GM20000 (cell line): ENCODE results near the gene SPATA31E1.

Source experiments
- DNase-seq: peaks from one replicate; pipeline ENCODE4 v3.0.0; 2012; ENCODE audit warnings: low spot score
- TF ChIP-seq, protein P1 (sequence below): IDR thresholded peaks from 2 replicates; pipeline ENCODE4 v1.5.1; 2012; ENCODE audit warnings: mild to moderate bottlenecking, control low read depth; ENCODE audit errors: extremely low read depth, missing control alignments

The SPATA31E1 gene

DNA sequence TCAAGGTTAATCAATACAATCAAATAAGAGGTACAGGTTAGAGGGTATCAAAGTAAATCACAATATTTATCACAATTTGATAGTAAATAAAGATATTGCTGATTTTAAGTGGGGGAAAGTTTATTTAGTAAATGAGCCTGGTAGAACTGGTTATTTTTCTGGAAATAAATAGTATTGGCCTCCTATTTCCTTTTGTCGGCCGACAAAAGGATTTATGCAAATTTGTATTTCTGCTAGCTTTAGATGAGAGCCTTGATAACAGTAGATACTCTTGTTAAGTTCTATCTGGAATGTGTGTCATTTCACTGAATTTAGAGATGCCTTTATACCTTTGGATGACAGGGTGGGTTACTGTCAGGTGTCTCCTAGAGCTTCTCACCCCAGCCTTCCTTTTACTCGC, 17.8 kb upstream of the SPATA31E1 start:
- DNase-seq: no peak
- TF ChIP-seq, protein P1, sequence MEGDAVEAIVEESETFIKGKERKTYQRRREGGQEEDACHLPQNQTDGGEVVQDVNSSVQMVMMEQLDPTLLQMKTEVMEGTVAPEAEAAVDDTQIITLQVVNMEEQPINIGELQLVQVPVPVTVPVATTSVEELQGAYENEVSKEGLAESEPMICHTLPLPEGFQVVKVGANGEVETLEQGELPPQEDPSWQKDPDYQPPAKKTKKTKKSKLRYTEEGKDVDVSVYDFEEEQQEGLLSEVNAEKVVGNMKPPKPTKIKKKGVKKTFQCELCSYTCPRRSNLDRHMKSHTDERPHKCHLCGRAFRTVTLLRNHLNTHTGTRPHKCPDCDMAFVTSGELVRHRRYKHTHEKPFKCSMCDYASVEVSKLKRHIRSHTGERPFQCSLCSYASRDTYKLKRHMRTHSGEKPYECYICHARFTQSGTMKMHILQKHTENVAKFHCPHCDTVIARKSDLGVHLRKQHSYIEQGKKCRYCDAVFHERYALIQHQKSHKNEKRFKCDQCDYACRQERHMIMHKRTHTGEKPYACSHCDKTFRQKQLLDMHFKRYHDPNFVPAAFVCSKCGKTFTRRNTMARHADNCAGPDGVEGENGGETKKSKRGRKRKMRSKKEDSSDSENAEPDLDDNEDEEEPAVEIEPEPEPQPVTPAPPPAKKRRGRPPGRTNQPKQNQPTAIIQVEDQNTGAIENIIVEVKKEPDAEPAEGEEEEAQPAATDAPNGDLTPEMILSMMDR: no peak

DNA sequence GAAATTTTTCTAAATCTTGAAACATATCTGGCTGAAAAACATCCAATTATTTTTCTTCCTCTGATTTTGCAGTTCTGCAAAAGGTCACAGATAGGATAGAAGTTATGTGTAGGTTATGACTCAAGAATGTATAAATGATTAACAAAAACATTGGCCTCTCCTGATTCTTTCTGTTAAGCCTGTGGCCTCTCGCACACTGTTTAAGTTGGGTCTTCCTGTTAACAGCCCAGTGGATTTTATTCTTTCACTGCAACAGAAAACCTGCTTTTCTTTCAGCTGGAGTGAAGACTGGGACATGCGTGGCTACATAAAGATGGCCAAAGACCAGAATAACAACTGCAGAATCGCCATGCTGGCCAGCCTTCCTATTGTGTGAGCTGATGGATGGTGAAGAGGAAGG, 17.1 kb upstream of the SPATA31E1 start:
- TF ChIP-seq, protein P1: no peak
- DNase-seq: no peak

- no peak for DNase-seq
- TF ChIP-seq, protein P1: no peak
Observed at GRCh38 chr9:87867391-87867790, 15.3 kb upstream of the SPATA31E1 start.

DNA sequence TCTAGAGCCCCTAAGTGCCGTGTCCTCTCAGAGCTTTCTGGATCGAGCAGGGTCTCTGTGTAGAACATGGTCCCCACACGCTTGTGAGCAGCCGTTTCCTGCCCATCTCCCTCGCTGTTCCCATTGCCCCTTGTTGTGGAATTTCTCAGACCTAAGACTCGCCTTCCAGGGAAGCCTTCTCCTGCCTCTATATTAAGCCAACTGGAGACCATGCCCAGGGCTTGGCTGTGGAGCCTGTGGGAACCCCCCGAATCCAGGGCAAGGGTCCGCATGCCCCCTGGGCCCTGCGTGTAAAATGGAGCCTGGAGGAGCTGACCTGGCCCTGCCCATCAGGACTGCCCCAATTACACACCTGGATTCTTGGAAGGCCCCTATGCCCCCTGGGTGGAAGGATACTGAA, 14.5 kb upstream of the SPATA31E1 start:
- DNase-seq: no peak
- TF ChIP-seq, protein P1: no peak

DNA sequence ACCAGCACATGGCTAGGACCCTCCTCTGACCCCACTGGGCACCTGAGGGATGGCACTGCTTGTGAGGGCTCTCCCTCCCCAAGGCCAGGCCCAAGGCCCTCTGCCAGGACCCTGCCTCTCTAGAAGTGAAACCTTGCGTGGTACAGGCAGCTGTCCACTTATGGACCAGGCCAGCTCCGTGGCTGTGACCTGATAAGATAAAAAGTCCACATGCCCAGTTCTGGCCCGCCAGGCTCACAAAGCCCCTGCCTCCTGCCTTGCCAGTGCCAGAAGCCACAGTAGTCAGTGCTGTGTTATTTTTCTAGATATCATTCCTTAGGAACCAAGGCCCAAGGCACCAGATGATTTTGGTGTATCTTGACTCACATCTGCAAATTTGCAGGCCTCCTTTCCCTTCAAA, 14.0 kb upstream of the SPATA31E1 start:
- no peak for DNase-seq
- TF ChIP-seq, protein P1: no peak

DNA sequence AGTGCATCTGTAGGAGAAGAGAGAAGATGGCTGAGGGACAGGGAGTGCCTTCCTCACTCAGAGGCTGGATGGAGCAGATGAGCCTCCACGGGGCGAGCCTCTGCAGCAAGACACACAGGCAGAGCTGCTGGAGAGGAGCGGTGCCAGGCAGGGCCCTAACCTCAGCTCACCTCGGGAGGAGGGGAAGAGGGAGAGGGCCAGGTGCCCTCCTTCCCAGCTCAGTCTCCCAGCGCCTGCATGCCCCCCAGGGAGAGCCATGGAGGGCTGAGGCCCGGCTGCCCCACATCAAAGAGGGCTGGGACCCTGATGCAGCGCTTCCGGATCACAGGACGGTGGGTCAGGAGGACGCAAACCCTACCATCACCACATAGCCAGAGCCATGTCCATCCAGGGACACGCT, 13.6 kb upstream of the SPATA31E1 start:
- TF ChIP-seq, protein P1: no peak
- no peak for DNase-seq

- DNase-seq: no peak
- TF ChIP-seq, protein P1: no peak
Observed at GRCh38 chr9:87871425-87872078, 11.1 kb upstream of the SPATA31E1 start.
